ENCODE results near the gene SPAG16.

Gene SPAG16

DNA sequence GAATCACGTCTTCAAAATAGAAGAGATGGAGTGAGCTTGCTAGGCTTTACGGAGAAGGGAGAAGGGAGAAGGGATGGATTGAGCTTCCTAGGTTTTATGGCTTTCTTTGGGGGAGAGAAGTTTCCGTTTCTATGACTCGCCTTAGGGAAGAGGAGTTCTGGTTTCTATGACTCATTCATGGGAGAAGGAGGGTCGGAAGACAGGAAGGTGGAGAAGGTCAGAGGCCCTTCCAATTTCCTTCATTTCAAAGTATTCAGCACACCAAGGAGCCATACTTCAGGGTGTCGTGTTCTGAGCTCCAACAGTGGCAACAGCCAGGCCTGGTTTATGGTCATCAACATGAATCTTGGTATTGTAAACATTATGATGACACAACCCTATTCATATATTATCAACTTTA is 841.9 kb downstream of the SPAG16 start:
- TF ChIP-seq TAF1 (IDR thresholded peaks at IDR 0.05; ENCODE audit: borderline replicate concordance, low read depth, low read length) = no peak
- TF ChIP-seq POLR2AphosphoS5 (IDR thresholded peaks at IDR 0.05; ENCODE audit: low read depth, low read length) = no peak
- no peak for TF ChIP-seq POLR2A (IDR thresholded peaks at IDR 0.05; ENCODE audit: low read depth, low read length)
- FAIRE-seq = no peak
- no peak for DNase-seq (ENCODE audit: insufficient read length)

DNA sequence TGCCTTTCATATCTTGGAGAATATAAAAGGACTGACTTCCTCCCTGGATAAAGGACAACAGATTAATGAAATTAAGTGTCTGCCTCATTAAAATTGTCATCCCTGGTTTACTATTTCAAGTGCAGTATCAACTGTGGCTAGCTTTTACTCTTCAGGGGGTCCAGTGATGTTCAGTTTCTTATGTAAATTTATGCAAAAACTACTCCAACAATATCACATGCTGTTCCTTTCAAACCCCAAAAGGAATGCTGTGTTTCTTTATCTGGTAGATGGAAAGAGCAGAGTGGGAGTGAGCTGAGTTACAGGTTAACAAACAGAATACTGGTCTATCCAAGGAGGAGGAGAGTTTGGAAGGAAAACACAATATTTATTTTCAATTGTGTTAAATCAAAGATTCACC is 842.9 kb downstream of the SPAG16 start:
- no peak for TF ChIP-seq POLR2A (IDR thresholded peaks at IDR 0.05; ENCODE audit: low read depth, low read length)
- TF ChIP-seq TAF1 (IDR thresholded peaks at IDR 0.05; ENCODE audit: borderline replicate concordance, low read depth, low read length) = no peak
- TF ChIP-seq POLR2AphosphoS5 (IDR thresholded peaks at IDR 0.05; ENCODE audit: low read depth, low read length) = no peak
- FAIRE-seq = no peak
- no peak for DNase-seq (ENCODE audit: insufficient read length)

DNA sequence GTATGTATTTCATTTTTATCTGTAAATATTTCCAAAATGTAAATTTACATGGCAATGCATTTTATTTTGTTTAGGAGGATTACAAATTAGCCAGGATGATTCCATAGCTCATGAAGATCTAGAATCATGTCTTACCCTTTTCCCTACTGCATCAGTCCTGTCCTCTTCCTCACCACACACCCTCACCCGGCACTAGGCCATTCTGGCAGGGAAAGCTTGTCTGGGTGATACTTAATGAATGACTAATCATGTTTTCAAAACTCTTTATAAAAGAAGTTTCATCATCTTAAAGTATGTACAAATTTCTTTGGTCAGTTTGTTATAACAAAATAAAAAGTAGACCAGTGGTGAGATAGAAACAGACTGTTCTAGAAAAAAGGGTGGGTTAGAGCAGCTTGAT is 843.3 kb downstream of the SPAG16 start:
- no peak for TF ChIP-seq POLR2AphosphoS5 (IDR thresholded peaks at IDR 0.05; ENCODE audit: low read depth, low read length)
- TF ChIP-seq POLR2A (IDR thresholded peaks at IDR 0.05; ENCODE audit: low read depth, low read length) = no peak
- no peak for TF ChIP-seq TAF1 (IDR thresholded peaks at IDR 0.05; ENCODE audit: borderline replicate concordance, low read depth, low read length)

DNA sequence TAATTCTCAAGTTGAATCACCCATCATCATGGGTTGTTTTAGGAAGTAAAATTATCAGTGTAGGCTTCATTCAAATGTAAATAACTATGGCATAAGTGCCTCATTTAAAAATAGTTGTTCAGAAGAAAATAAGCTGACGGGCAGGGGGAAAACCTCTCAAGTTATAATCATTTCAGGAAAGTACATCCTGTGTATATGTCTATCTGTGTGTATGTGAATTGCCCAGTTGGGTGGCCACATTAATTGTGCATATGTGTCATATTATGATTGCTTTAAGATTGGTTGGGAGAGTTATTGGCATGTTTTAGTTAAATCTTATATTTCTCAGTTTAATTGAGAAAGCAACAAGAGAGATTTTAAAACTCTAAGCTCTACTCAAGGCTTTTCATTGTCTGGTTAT is 843.8 kb downstream of the SPAG16 start:
- TF ChIP-seq POLR2AphosphoS5 (IDR thresholded peaks at IDR 0.05; ENCODE audit: low read depth, low read length) (no peak), POLR2A (IDR thresholded peaks at IDR 0.05; ENCODE audit: low read depth, low read length) (no peak), TAF1 (IDR thresholded peaks at IDR 0.05; ENCODE audit: borderline replicate concordance, low read depth, low read length) (no peak)
- no peak for DNase-seq (ENCODE audit: insufficient read length)
- FAIRE-seq = no peak

More for the DNA sequence above, 843.3 kb downstream of the SPAG16 start:
- no peak for FAIRE-seq
- DNase-seq (ENCODE audit: insufficient read length) = no peak

DNA sequence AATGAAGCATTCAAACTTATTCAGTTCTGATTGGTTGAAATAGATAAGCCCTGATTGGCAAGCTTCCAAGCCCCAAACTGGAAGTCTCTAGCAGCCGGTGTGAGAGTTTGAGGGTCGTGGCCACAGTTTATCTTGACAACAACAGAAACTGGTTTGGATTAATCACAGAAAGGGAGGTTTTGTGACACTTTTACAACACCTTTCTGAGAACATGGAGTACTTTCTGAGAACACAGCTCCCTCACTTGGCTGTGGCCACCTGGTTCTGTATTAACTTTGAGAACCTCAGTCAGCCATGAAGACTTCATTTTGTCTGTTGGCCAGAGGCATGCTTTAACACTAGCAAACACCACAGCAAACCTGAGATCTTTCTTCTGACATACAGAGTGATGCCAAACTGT is 845.9 kb downstream of the SPAG16 start:
- FAIRE-seq (no peak), DNase-seq (ENCODE audit: insufficient read length) (no peak)
- no peak for TF ChIP-seq TAF1 (IDR thresholded peaks at IDR 0.05; ENCODE audit: borderline replicate concordance, low read depth, low read length)
- no peak for TF ChIP-seq POLR2AphosphoS5 (IDR thresholded peaks at IDR 0.05; ENCODE audit: low read depth, low read length)
- no peak for TF ChIP-seq POLR2A (IDR thresholded peaks at IDR 0.05; ENCODE audit: low read depth, low read length)

DNA sequence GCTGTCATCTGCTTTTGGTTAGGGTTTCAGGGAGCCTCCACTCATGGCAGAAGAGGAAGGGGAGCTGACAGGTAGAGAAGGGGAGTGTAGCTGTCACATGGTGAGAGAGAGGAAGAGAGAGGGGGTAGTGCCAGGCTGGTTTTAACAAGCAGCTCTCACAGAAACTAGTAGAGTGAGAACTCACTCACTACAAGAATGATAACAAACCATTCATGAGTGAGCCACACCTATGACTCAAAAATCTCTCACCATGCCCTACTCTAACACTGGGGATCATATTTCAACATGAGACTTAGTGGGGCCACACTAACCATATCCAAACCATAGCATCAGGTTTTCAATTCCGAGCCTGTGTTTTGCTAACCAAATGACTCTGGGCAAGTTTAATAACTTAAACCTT is 851.7 kb downstream of the SPAG16 start:
- FAIRE-seq = no peak
- no peak for DNase-seq (ENCODE audit: insufficient read length)
- TF ChIP-seq TAF1 (IDR thresholded peaks at IDR 0.05; ENCODE audit: borderline replicate concordance, low read depth, low read length) (no peak), POLR2AphosphoS5 (IDR thresholded peaks at IDR 0.05; ENCODE audit: low read depth, low read length) (no peak), POLR2A (IDR thresholded peaks at IDR 0.05; ENCODE audit: low read depth, low read length) (no peak)

DNA sequence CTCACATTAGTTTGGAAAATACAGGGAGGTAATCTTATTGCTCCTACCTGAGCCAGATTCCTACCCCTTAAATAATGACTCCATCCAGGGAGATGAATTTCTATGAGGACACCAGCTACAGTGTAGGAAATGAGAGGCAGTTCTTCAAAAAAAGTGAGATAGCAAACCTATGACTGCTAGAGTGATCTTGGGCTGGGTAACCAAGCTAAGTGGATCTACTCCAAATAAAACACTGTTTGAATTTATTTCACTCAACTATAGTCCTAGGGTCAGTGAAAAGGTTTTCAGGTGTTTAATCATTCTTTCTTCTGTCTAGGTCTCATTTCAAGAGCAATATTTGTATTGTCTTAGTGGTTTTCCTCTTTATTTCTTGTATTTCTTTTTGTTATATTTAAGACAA is 854.5 kb downstream of the SPAG16 start:
- DNase-seq (ENCODE audit: insufficient read length) = no peak
- TF ChIP-seq TAF1 (IDR thresholded peaks at IDR 0.05; ENCODE audit: borderline replicate concordance, low read depth, low read length) (no peak), POLR2A (IDR thresholded peaks at IDR 0.05; ENCODE audit: low read depth, low read length) (no peak), POLR2AphosphoS5 (IDR thresholded peaks at IDR 0.05; ENCODE audit: low read depth, low read length) (no peak)
- no peak for FAIRE-seq

DNA sequence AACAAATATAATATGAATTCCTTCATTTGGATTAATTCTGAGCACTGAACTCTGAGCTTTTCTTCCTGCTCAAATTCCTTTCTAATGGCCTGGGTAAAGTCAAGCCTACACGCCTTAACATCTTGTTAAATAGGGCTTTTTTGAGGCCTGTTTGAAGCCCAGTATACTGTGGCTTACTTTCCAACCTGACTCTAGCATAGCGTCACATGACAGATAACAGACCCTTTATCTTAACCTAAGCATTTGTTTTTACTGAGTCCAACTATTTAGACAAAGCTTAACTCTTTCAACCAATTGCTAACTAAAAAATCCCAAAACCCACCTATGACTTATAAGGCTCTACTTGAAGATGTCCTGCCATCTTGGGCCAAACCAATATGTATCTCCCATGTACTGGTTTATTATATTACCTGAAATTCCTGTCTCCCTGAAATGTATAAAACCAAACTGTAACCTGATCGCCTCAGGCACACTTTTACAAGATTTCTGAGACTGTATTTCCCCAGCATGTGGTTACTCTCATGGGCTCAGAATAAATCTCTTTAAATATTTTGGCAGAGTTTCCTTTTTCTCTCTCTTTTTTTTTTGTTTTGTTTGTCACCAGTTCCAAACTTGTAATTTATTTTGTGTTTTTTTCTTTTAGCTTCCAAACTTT is 855.5 kb downstream of the SPAG16 start:
- FAIRE-seq (no peak), DNase-seq (ENCODE audit: insufficient read length) (no peak)
- TF ChIP-seq POLR2AphosphoS5 (IDR thresholded peaks at IDR 0.05; ENCODE audit: low read depth, low read length) (no peak), POLR2A (IDR thresholded peaks at IDR 0.05; ENCODE audit: low read depth, low read length) (no peak), TAF1 (IDR thresholded peaks at IDR 0.05; ENCODE audit: borderline replicate concordance, low read depth, low read length) (no peak)

DNA sequence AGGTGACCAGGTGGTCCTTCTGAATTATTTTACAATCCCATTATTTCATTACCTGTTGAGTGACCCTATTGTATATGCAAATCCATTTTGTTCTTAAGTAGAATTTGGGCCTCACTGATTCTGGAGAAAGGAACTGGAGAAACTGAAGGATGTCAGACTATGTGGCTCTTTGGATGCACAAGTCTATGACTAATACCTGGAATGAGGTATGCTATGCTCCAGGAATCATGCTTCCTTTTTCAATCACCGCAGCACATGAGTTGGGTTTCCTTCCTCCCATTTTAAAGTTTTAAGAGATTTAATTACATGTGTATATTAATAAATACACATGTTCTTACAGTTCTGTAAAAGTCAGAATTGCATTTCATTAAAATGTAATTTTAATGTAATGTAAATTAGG is 872.7 kb downstream of the SPAG16 start:
- TF ChIP-seq POLR2AphosphoS5 (IDR thresholded peaks at IDR 0.05; ENCODE audit: low read depth, low read length) (no peak), POLR2A (IDR thresholded peaks at IDR 0.05; ENCODE audit: low read depth, low read length) (no peak), TAF1 (IDR thresholded peaks at IDR 0.05; ENCODE audit: borderline replicate concordance, low read depth, low read length) (no peak)
- no peak for DNase-seq (ENCODE audit: insufficient read length)
- FAIRE-seq = no peak

DNA sequence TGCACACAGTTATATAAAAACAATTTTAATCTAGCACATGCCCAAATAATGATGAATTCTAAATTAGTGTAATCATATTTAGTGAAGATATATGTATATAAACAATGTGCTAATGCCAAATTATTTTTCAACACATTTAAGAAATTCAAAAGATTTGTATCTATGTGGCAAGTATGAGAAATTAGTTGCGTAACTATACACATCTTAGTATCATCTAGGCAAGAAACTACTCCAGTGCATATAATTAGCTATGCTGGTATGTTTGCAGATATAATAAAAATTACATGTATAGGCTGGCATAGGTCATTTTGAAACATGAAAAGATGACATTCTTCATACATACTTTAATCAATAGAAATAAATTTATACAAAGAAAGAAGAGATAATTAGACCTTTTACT is 874.6 kb downstream of the SPAG16 start:
- no peak for FAIRE-seq
- DNase-seq (ENCODE audit: insufficient read length) = no peak
- TF ChIP-seq POLR2AphosphoS5 (IDR thresholded peaks at IDR 0.05; ENCODE audit: low read depth, low read length) (no peak), POLR2A (IDR thresholded peaks at IDR 0.05; ENCODE audit: low read depth, low read length) (no peak), TAF1 (IDR thresholded peaks at IDR 0.05; ENCODE audit: borderline replicate concordance, low read depth, low read length) (no peak)

DNA sequence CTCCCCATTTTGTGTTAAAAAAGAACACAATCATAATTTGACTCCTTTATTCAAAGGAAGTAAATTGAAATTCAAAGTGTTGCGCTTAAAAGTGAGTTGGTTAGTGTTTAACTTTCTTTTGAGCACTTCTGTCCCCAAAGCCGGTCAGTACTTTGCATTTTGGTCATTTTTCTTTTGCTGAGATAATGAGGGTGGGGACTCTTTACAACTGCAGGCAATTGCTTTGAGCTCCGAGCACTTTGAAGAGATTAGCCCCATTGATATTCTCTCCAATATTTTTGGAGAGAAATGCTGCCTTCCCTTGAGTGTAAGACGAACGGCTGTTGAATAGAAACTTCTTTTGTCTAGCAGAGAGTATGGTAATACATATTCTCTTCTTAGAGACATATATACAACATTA is 885.0 kb downstream of the SPAG16 start:
- no peak for DNase-seq (ENCODE audit: insufficient read length)
- TF ChIP-seq POLR2A (IDR thresholded peaks at IDR 0.05; ENCODE audit: low read depth, low read length) = no peak
- TF ChIP-seq POLR2AphosphoS5 (IDR thresholded peaks at IDR 0.05; ENCODE audit: low read depth, low read length) = no peak
- no peak for FAIRE-seq

DNA sequence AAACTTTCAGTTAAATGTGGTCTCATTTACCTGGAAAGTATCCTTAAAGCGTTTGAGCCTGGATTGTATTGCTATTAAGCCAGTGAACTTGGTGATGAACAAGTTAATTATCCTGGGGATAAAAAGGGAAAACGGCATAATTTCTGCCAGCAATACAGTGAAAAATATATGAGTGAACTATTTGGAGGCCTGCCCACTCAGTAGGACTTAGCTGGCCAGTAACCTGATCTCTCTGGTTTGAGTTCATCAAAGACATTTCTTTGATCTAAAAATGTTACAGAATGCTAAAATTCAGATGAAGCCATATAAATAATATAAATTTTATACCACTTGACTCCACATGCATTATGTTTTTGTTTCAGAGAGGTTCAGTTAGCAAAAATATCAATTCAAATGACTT is 885.5 kb downstream of the SPAG16 start:
- no peak for TF ChIP-seq POLR2A (IDR thresholded peaks at IDR 0.05; ENCODE audit: low read depth, low read length)
- TF ChIP-seq POLR2AphosphoS5 (IDR thresholded peaks at IDR 0.05; ENCODE audit: low read depth, low read length) = no peak
- no peak for TF ChIP-seq TAF1 (IDR thresholded peaks at IDR 0.05; ENCODE audit: borderline replicate concordance, low read depth, low read length)

More for the DNA sequence above, 885.5 kb downstream of the SPAG16 start:
- FAIRE-seq (no peak), DNase-seq (ENCODE audit: insufficient read length) (no peak)
